NCI-H446 (cell line): ENCODE measurements around the gene EAF2.
"Not testable (repeated sequence)": the region's sequence is repeated elsewhere in the genome, so short reads cannot be mapped to it uniquely, and the experiment has no call there.

ENCODE experiments used
- DNase-seq, 2 experiments: peaks; one replicate each; lab custom pipeline; 2025; lab: John Stamatoyannopoulos, UW

The EAF2 gene

DNA sequence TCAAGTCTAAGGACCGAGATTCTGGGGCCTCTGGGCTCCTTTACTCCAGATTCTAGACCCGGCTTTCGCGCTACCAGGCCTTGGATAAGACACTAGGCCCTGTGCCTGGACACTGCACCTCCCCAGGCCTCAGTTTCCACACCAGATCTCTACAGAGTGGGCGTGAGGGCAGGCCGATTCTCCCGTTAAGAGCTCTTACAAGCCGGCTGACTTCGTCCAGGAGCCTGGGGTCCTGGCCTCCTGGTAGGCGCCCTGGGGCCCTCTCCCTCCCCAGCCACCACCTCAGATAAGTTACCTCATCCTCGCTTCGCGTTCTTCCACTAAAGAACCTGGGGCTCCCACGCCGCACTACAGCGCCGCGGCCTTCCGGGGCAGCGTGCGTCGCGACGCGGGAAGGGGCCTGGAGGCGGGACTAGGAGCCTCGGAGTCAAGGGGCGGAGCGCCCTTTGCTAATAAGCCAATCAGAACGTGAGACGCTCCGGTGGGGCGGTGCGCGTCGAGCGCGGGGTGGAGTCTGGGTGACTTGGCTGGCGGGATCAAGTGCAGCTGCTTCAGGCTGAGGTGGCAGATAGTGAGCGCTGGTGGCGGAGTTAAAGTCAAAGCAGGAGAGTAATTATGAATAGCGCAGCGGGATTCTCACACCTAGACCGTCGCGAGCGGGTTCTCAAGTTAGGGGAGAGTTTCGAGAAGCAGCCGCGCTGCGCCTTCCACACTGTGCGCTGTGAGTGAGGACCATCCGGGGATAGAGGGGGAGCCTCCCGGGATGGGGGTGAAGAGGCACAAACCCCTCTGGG, at the start of gene EAF2, which contains the start of gene IQCB1:
EAF2 (plus strand) TSS at position 539 of the 794 bp plus-strand sequence; CDS start at position 616, 77 bp downstream.
IQCB1 (minus strand) TSS at position 390 of the 794 bp plus-strand sequence. CDS start 6,100 bp downstream, outside the sequence.
- peak; percentile 94 to 98 for DNase-seq

DNA sequence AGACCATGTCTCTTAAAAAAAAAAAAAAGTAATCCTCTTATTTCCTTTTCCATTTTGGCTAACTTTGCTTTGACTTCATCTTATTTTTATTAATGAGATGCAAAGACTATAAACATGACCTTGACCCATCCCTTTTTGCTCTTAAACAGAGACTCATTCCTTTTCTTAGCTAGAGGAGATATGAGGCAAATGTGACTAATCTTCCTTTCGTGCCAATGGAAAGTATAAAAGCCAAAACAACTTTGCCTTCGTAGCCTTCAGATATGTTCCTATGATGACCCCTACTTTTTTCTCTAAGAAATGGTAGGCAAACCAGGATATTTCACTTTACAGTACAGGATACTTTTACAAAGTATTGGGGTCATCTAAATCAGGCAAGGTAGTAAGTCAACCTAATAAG, 48.5 kb upstream of the EAF2 start:
- DNase-seq: no peak

DNA sequence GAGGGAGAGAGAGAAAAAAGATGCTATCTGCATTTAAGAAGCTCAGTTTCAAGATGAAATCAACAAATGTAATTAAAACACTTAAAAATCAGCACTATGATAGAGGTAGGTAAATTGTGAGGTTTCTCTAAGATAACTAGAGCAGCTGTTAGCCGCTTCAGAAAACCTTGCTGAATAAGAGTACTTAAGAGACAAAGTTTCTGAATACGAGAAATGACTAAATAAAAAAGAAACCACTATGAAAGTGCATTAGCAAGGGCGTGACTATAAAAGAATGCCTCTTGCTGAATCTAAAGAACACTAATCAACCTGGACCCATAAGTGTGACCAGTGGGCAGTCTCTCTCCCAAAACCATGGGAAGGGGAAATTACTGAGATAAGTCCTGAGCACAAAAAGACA, 41.9 kb upstream of the EAF2 start:
- DNase-seq: no peak

DNA sequence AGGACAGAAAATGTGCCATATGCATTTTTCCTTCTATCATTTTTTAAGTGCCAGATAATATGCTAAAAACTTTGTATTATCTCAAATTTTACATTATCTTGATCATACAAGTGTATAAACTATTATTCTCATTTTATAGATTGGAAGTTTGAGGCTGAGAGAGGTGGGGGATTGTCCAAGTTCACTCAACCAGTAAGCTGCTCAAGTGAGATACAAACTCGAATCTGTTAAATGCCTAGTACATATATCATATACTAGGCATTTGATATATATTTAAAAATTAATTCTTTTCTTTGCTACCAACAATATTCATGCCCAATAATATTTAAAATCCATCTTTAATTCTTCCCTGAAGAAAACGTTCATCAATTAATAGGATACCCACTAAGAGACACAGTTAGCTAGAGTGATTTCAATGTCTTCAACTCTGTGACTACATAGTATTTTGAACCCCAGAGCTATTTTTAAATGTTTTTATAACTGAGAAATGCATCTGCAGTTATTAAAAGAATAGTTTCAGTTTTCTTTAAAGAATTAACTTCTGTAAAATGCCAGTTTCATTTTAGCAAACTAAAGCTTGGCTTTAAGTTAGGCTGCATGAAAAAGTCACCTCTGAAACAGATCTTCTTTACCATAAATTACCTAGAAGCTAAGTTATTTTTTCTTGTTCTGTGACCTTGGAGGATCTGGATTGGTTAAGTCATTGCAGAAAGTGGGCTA, 40.6 kb upstream of the EAF2 start:
- no peak for DNase-seq

DNA sequence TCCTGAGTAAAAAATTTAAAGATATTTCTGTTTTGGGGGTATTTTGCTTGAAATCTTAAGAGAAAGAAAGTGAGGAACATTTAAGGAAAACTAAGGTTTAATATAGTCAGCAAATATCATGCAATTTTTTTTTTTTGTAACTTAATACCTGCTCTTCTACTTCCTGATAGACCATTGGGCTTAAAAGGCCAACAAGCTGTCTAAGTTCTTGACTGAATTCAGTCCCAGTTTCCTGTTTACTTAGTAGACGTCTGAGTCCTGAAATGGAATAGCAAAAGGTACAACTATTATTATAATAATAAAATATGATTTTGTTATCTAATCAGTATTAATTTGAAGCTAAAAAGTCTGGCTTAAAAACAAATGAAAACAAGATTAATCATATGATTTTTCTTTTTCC, 38.0 kb upstream of the EAF2 start:
- no peak for DNase-seq

DNA sequence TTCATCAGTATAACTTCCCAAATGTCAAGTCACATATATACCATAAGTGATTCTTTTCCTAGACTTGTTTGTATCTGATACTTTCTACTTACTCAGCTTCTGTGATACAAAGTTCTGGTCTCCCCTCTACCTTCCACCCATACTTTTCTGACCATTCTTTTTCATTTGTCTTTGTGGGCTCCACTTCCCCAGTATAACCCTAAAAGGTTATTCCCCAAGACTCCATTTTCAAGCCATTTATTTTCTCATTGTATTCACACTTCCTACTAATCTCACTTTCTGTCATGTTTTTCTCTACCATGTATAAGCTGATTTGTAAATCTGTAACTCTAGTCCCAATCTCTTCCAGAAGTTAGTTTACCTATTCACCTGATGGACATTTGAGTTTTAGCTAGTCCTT, 34.1 kb upstream of the EAF2 start:
- no peak for DNase-seq

DNA sequence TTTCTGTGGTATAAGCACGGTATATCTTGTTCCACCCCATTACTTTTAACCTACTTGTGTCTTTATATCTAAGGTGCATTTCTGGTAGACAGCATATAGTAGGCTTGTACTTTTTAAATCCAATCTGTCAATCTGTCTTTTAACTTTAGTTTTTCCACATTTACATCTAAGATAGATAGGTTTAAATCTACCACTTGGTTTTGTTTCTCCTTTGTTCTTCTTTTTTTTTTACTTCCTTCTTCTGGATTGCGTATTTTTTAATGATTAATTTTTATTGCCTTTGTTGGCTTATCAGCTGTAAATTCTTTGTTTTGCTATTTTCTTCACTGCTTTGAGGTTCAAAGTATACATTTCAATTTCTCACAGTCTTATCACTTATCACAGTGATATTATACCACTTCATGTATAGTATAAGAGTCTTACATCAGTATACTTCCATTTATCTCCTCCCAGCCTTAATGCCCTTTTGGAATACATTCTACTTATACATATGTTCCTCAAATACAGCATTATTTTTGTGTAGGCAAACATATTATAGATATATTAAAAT, 31.2 kb upstream of the EAF2 start:
- DNase-seq: no peak

DNA sequence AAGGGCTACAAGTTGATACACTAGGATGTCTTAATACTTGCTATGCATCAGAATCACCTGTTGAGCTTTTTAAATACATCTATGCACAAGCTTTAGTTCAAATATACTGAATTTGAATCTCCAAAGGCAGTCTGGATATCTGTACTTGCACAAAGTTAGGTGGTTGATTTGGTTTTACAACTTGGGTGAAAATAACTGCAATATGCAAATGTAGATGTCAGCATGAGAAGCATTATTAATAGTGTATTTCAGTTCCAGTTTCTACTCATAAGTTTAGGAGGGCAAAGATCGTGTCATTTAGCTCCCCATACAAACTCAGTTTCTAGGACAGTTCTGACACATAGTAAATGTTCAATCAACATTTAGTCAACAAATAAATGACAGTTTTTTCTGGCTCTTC, 25.8 kb upstream of the EAF2 start:
- DNase-seq: no peak

DNA sequence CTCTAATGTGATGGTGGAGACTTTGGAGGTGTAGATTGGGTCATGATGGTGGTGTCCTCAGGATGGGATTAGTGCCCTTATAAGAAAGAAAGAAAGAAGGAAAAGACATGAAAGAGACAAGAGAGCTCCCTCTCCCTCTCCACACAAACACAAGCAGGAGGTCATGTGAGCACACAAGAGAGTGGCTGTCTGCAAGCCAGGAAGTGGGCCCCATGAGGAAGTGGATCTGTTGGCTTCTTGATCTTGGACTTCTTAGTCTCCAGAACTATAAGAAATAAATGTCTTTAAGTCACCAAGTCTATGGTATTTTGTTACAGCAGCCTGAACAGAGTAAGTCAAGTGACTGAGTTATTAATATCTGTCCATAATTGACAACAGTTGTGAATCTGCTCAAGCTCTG, 17.3 kb upstream of the EAF2 start:
- DNase-seq: no peak

DNA sequence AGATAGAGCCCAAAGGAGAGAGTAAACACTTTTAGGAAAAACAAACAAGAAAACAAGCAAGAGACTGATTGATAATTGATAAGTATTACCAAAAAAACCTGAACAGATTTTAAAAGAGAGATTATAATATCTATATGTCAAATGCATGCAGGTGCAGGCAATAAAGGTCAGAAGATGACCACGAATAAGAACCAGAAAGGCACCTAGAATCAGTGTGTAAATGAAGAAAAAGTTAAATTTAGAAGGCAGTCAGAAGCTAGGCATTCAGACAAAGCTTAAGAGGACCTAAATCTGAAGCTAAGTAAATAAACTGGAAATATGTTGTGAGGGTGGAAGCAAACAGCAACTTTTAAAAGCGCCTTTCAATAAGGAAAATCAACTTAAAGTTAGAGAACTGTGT, 16.4 kb upstream of the EAF2 start:
- no peak for DNase-seq

DNA sequence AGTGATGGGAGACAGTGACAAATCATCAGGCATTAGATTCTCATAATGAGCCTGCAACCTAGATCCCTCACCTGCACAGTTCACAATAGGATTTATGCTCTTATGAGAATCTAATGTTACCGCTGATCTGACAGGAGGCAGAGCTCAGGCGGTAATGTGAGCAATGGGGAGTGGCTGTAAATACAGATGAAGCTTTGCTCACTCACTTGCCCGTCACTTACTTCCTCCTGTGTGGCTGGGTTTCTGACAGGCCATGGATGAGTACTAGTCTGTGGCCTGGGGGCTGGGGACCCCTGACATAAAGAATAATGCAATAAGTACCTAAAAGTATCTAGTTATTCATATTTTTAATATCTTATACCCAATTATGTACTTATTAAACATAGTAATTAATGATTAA, 15.8 kb upstream of the EAF2 start:
- no peak for DNase-seq

DNA sequence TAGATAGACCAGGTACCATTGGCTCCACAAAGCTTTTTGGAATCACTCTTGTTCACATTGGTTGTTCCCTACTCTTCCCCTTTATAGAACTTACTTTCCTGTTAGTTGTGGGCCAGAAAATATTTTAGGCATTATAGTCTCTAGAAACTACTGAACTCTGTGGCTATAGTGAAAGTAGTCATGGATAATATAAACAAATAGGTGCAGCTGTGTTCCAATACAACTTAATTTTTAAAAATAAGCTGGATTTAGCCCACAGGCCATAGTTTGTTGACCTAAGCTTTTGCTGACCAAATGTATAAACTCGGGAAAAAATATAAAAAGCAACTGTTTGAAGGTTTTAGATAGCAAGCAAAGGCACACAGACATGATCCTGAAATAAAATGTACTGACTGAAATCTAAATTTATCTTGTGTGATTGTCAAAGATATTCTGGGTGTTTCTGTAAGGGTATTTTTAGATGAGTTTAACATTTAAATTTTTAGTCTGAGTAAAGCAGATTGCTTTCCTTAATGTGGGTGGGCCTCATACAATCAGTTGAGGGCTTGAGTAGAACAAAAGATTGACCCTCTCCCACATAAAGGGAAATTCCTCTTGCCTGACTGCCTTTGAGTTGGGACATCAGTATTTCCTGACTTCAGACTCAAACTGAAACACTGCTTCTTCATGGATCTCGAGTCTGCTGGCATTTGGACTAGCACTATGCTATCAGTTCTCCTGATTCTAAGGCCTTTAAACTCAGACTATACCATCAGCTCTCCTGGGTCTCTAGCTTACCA, 13.4 kb upstream of the EAF2 start:
- DNase-seq: no peak

DNA sequence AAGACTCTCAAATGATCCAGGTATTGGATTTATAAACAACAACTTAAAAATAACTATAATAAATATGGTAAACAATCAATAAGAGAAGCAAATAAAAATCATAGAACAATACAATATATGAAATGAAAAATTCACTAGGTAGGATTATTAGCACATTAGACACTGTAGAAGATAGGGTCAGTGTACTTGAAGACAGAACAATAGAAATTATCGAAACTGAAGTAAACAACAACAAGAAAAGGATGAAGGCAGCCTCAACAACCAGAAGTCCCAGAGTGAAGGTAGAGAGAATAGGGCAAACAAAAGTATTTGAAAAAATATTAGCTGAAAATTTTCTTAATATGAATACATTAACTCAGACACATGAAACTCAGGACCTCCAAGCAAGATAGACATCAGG, 12.0 kb upstream of the EAF2 start:
- no peak for DNase-seq

DNA sequence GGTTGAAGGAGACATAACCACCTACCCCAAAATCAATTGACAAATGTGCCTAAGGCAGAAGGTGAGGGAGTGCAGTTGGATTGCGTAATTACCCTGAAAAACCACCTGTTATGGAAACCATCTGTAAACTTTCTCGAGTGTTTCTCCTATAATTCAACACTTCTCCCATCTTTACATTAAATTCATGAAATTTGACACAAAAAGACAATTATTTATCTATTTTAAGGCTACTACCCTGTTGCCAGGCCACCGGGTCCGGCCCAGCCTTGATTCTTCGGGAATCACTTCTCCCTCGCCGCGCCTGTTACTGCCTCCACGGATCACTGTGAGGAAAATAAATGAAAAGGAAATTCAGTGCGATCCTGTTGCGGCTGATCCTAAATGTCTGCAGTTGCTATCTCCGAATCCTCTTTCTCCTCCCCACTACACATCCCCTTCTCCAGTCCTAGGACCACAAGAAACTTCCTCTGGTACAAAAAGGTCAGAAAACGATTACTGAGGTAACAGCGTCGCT, 795 bp upstream of the EAF2 start:
- DNase-seq: no peak

DNA sequence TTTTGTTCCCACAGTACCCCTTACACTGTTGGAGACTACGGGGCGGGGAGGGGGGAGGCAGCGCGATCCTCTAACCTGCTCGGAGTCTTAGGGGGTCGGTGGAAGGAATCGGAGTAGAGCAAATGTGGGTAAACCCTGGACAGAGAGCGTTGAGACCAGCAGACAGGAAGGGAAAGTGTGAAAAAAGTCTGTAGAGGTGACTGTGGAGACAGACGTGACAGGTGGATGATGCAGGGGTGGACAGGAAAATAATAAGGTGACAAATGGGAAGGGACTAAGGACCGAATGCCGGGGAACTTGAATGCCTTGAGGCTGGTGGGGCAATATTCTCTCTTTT, 424 bp downstream of the EAF2 start:
- DNase-seq: no peak

DNA sequence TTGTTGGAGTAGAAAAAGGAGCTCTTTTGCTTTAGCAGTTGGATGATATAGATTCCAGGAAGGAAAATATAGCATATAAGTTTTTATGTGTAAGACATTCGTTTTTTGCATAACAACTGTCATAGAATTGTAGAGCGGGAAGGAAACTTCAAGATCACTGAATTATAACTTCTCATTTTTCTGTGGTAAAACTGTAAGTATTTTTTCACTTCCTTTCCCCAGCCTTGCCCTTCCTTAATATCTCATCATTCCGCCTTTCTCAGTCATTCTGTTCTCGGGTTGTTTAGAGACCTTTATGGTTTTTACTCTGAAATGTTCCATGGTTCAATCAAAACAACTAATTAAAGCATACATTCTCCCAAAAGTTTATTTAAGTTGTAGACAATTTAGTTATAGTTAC, 1.1 kb downstream of the EAF2 start:
- no peak for DNase-seq

DNA sequence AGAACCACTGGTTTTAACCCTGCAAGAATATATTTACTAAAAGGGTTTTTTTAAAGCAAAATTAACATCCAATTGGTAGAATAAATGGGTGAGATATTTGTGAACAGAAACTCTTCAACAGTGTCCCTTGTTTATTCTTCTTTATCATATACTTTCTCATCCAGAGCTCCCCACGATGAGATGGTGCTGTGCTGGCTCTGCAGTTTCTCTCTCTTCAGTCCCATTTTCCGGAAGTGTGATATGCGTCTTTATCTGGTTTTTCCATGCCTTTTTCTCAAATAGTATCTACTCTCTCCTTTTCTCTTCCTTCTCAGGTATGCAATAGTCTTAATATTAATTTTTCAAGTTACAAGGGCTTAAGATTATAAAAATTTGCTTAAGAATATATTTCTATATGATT, 1.5 kb downstream of the EAF2 start:
- DNase-seq: no peak

DNA sequence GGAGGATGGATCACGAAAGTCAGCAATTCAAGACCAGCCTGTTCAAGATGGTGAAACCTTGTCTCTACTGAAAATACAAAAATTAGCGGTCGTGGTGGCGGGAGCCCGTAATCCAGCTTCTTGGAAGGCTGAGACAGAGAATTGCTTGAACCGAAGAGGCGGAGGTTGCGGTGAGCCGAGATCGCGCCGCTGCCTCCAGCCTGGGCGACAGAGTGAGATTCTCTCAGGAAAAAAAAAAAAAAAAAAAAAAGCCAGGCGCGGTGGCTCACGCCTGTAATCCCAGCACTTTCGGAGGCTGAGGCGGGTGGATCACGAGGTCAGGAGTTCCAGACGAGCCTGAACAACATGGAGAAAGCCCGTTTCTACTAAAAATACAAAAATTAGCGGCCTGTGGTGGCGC, 5.0 kb downstream of the EAF2 start:
- no peak for DNase-seq

DNA sequence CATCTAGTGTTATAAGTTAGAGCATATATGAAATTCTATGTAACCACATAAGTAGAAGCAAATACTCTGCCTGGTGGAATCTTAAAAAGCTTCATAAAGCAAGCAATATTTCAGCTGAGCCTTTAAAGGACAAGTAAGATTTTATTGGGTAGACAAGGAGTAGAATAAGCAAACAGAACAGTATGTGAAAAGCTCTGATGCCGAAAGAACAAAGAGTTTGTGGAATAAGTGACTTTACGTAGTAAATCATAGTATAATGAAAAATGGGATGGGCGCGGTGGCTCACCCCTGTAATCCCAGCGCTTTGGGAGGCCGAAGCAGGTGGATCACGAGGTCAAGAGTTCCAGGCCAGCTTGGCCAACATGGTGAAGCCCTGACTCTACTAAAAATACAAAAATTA, 9.9 kb downstream of the EAF2 start:
- no peak for DNase-seq

DNA sequence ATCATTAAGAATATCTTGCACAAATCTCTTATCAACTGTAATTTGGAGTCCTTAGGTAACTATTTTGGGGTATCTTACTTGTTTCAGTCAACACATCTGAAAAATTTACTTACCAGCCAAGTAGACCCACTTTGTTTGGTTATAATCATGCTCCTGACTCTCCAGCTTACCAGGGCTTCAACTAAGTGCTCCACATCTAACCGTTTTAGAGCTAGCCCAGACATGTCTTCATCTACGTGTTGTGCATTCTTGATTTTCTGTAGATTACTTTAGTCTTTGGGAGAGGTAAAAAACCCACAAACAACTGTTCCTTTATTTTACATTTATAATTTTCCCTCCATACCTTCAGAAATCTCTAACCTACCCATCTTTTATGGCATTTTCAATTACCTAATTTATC, 17.2 kb downstream of the EAF2 start:
- no peak for DNase-seq

DNA sequence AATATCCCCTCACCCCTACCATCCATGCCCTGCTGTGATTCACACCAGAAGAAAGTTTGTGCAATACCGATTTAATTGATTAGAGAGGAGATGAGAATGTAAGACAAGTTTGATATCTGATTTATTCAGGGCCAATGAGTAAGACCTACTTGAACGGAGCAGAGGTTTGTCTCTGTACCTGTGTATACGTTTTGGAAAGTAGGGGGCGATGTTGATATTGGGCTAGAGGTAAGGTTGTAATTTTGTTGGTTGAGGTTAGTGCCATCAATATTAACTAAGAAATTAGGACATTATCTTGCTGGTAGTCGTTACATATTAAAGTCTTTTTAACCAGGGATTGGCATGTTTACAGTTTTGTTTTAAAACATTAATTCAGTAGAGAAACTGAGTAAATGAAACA, 20.5 kb downstream of the EAF2 start:
- peak in 1 of 2 experiments; percentile 1 for DNase-seq

DNA sequence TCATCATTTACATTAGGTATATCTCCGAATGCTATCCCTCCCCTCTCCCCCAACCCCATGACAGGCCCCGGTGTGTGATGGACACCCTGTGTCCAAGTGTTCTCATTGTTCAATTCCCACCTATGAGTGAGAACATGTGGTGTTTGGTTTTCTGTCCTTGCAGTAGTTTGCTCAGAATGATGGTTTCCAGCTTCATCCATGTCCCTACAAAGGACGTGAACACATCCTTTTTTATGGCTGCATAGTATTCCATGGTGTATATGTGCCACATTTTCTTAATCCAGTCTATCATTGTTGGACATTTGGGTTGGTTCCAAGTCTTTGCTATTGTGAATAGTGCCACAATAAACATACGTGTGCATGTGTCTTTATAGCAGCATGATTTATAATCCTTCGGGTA, 22.8 kb downstream of the EAF2 start:
- not testable (repeated sequence) for DNase-seq
